Retinal pigment epithelial cell (primary cell): ENCODE data around the gene TDRD10.

Source experiments
- DNase-seq: peaks from one replicate; pipeline ENCODE4 v3.0.0-alpha.2; 2010; ENCODE audit warnings: low read depth
- H3K4me3 ChIP-seq: 2 replicates; pipeline ENCODE4 v1.5.1; 2011; ENCODE audit warnings: mild to moderate bottlenecking, low read length, control low read depth, moderate library complexity
- CTCF ChIP-seq: conservative IDR thresholded peaks from 2 replicates; pipeline ENCODE4 v1.5.1; 2011; ENCODE audit warnings: low read depth, low read length, control low read depth, inconsistent platforms

Gene TDRD10

GRCh38 chr1:154460695-154461260 lies 41.2 kb upstream of the TDRD10 start:
- DNase-seq, result no peak
- no peak overlapping the region for H3K4me3 ChIP-seq
- no peak for TF ChIP-seq CTCF

GRCh38 chr1:154463512-154463990 lies 38.5 kb upstream of the TDRD10 start:
- TF ChIP-seq CTCF, result no peak
- no peak for DNase-seq
- no peak overlapping the region for H3K4me3 ChIP-seq

GRCh38 chr1:154465621-154466195 lies 36.3 kb upstream of the TDRD10 start:
- no peak for TF ChIP-seq CTCF
- DNase-seq, result no peak
- no peak overlapping the region for H3K4me3 ChIP-seq

GRCh38 chr1:154466206-154466605 lies 35.8 kb upstream of the TDRD10 start:
- H3K4me3 ChIP-seq, result no peak overlapping the region
- no peak for TF ChIP-seq CTCF
- no peak for DNase-seq

- TF ChIP-seq CTCF, result no peak
- DNase-seq, result no peak
- no peak overlapping the region for H3K4me3 ChIP-seq
Observed at GRCh38 chr1:154466921-154467417, 35.0 kb upstream of the TDRD10 start.

- H3K4me3 ChIP-seq, result no peak overlapping the region
Observed at GRCh38 chr1:154467434-154468102, 34.5 kb upstream of the TDRD10 start.

More at GRCh38 chr1:154467434-154468102, 34.5 kb upstream of the TDRD10 start:
- DNase-seq, result no peak
- no peak for TF ChIP-seq CTCF
